ENCODE results near the gene LAMB1.
A peak's percentile ranks its signal among the peaks of the same experiment; 100 is the strongest.
"Not testable (repeated sequence)": the region's sequence is repeated elsewhere in the genome, so short reads cannot be mapped to it uniquely, and the experiment has no call there.

Gene LAMB1

GRCh38 chr7:108002726-108003598 lies at the start of gene LAMB1:
Gene LAMB1, minus strand, starts transcription at chr7:108003161. Its CDS starts 276 bp downstream, at chr7:108002885.
- DNase-seq (ENCODE audit: low read depth), result peak; percentile 76

- DNase-seq (ENCODE audit: low read depth), result peak; percentile 21
Measured at GRCh38 chr7:108051454-108051853, 48.5 kb upstream of the LAMB1 start.

- DNase-seq (ENCODE audit: low read depth), result no peak
Measured at GRCh38 chr7:108049962-108050361, 47.0 kb upstream of the LAMB1 start.

DNA sequence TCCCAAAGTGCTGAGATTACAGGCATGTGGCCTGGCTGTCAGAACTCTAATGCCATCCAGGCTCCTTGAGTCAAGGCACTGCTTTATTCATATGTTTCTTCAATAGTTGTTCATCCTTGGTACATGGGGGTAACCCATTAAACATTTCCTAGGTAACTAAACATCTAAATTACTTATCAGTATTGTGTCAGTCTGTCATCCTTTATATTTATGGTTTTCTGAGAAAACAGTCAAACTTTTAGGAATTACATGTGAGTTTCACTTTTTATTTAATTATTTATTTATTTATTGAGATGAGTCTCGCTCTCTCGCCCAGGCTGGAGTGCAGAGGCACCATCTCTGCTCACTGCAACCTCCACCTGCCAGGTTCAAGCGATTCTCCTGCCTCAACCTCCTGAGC lies 45.5 kb upstream of the LAMB1 start:
- DNase-seq (ENCODE audit: low read depth), result no peak

DNA sequence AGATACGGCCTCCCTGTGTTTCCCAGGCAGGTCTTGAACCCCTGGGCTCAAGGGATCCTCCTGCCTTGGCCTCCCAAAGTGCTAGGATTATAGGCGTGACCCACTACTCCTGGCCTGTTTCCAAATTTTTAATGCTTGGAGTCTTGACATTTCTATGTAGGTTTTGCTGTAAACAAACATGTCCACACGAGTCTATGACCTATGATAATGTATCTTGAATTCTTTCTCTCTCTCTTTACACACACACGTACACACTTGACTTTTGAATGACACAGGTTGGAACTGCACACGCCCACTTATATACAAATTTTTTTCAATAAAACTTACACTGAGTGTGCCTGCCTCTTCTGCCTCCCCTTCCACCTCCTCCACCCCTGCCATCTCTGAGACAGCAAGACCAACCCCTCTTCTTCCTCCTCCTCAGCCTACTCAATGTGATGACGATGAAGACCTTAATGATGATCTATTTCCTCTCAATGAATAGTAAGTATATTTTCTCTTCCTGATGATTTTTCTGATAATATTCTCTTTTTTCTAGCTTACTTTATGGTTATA lies 44.1 kb upstream of the LAMB1 start:
- no peak for DNase-seq (ENCODE audit: low read depth)

DNA sequence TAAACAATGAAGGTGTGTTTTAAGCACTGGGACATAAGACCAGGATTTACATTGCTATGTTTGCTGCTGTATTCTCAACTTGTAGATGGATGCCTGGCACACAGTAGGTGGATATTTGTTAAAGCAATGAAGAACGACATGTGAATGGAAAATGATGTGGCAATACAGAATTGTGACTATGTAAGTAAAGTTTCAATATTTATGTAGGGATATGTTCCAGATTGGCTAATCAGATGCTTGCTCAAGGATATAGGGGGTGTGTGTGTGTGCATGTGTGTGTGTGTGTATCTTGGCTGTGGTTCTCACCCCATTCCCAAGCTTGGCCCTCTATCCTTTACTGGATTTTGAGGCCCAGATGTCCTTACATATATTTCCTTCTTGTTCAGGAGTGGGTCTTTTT lies 42.7 kb upstream of the LAMB1 start:
- peak; percentile 56 for DNase-seq (ENCODE audit: low read depth)

GRCh38 chr7:108045154-108045553 lies 42.2 kb upstream of the LAMB1 start:
- DNase-seq (ENCODE audit: low read depth), result peak; percentile 97

DNA sequence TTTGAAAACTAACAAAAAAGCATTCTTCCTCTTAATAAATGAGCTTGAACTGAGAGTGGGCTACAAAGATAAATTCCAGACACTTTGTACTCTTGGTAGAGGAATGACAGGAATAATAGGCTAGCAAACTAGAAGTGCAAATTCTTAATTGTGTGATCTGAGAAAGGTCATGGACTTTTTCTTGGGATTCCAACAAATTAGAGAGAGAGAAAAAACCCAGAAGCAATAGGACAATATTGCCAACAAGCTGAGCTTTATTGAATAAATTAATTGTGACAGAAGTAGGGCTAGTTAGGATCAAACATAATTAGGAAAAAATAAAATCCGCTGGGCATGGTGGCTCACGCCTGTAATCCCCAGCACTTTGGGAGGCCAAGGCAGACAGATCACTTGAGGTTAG lies 41.4 kb upstream of the LAMB1 start:
- no peak for DNase-seq (ENCODE audit: low read depth)

- DNase-seq (ENCODE audit: low read depth), result no peak
Measured at GRCh38 chr7:108038986-108039385, 36.0 kb upstream of the LAMB1 start.

GRCh38 chr7:108037741-108038140 lies 34.8 kb upstream of the LAMB1 start:
- DNase-seq (ENCODE audit: low read depth), result no peak

- no peak for DNase-seq (ENCODE audit: low read depth)
Measured at GRCh38 chr7:108037140-108037539, 34.2 kb upstream of the LAMB1 start.

DNA sequence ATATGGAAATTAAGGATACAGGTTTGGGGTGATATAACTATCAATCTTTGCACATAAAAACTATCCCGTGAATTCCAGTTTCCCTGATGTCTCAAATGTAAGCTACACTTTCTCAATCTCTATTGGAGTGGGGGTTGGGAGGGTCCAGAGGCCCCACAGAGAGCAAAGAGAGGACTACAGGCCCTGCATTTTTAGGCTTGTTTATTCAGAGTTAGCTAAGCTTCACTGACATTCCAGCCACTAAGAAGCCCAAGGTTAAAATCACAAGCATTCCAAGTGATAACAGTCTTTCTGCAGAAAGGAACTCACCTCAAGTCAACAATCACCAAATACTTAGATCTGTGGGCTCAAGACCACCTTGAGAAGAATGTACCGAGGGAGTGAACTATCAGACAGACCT lies 31.6 kb upstream of the LAMB1 start:
- peak; percentile 35 for DNase-seq (ENCODE audit: low read depth)

- no peak for DNase-seq (ENCODE audit: low read depth)
Measured at GRCh38 chr7:108033776-108034497, 31.0 kb upstream of the LAMB1 start.

- DNase-seq (ENCODE audit: low read depth), result not testable (repeated sequence)
Measured at GRCh38 chr7:108033309-108033708, 30.3 kb upstream of the LAMB1 start.

GRCh38 chr7:108030516-108030915 lies 27.6 kb upstream of the LAMB1 start:
- peak; percentile 36 for DNase-seq (ENCODE audit: low read depth)

DNA sequence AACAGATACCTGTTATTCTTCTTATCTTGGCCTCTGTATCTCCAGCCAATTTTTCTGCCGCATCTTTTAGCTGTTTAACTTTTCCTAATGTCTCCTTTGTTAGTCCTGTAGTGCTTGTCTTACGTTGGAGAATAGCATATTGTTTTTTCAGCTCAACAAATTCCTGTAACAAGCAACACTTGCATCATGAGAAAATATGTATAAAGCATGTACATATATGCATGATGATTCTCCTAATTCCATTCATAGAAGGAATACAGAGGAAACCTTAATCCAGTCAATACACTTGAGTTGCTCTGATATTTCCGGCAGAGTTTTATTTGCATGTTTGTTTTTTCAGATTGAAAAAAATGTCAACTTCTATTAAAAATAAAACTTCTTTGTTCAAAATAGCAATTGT lies 26.1 kb upstream of the LAMB1 start:
- DNase-seq (ENCODE audit: low read depth), result no peak

DNA sequence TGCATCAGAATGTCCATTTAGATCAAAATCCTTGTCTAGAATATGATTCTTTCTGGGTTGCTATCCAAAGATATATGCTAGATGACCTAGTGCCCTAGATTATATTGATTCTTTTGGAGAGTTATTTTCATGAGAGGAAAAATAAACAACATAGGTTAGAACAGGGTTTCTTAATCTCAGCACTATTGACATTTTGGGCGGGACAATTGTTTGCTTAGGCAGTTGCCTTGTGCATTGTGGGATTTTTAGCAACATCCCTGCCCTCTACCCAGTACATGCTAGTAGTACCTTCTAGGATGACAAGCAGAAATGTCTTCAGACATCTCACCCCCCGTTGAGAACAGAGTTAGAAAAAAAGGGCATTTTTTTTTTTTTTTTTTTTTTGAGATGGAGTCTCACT lies 25.1 kb upstream of the LAMB1 start:
- no peak for DNase-seq (ENCODE audit: low read depth)

DNA sequence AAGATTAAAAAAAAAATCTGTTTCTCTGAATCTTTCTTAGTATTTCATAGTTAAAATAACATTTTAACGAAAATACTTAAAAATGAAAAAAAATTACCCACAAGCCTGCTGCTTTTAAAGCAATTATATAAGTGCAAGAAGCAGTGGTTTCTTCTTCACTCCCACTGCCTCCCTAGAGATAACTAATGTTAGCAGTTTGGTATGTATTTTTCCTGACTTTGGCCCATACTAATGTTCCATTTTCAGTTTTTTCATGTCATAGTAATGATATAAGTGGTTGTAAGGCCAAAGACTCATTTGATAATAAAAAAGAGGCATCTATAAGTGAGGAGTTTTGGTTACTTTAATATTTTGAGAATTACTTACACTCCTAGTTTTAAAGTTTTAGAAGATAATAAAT lies 24.3 kb upstream of the LAMB1 start:
- DNase-seq (ENCODE audit: low read depth), result no peak

DNA sequence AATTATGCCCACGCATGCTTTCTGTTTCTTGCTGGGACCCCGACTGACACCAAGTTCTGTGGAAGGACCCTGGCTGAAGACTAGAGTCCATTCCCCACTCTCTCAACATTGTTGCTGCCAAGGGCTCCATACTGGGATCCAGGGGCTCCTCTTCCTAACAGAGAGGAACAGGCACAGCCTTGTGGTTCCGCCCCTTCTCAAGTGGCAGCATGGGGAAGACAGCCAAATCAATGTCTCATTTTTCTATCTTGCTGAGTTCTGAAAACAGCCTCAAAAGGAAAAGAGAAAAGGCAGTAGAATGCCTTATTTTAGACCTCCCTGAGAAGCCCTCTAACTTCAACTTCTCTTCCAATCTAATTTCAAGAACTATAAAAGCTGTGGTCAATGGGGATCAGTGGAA lies 23.7 kb upstream of the LAMB1 start:
- DNase-seq (ENCODE audit: low read depth), result no peak

DNA sequence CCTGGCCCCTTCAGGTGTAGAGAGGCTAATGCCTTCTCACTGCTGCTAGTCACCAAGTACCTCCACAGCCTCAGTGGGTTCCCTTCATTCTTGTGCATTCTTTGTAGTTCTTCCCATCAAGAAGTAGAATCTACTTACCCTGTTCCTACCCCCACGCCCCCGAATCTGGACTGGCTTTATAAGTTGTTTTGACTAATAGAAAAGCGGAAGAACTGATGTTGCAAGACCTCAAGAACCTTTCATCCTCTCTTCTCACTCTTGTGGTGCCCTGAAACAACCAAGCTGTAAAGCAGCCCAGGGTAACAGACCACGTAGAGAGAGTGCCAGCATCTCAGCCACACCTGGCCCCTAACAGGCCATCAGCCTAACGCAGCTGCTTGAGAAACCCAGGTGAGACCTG lies 23.2 kb upstream of the LAMB1 start:
- DNase-seq (ENCODE audit: low read depth), result no peak

GRCh38 chr7:108024538-108024937 lies 21.6 kb upstream of the LAMB1 start:
- no peak for DNase-seq (ENCODE audit: low read depth)

GRCh38 chr7:108020585-108020984 lies 17.6 kb upstream of the LAMB1 start:
- no peak for DNase-seq (ENCODE audit: low read depth)

DNA sequence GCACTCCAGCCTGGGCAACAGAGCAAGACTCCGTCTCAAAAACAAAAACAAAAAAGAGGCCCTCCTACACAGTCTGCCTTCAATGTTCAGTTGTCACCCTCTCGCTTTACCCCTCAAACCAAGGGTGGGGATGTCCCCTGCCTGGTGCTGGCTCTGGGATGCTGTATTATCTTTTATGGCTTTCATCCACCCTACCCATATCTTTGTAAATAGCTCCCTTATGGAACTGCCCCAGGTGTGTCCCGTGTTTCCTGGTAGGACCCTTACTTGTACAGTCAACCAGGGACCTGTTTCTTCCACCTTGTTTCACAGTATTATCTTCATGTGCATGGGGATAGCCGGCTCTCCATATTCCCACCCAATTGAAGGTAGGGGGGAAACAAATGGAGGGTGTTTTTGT lies 15.7 kb upstream of the LAMB1 start:
- DNase-seq (ENCODE audit: low read depth), result no peak
